Measurements from ENCODE around the gene SLC26A3. TPM values are rescaled to one million over a fixed set of nuclear protein-coding genes. Genes with fewer than 3 reads are reported as not detected.
"Not testable (repeated sequence)": the region's sequence is repeated elsewhere in the genome, so short reads cannot be mapped to it uniquely, and the experiment has no call there.

Gene SLC26A3
- total RNA-seq, 1 experiment from 2014 or later, result not detected

DNA sequence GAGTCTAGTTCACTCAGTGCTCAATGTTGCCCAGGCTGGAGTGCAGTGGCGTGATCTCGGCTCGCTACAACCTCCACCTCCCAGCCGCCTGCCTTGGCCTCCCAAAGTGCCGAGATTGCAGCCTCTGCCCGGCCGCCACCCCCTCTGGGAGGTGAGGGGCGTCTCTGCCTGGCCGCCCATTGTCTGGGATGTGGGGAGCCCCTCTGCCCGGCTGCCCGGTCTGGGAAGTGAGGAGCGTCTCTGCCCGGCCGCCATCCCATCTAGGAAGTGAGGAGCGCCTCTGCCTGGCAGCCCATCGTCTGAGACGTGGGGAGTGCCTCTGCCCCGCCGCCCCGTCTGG, 44.8 kb upstream of the SLC26A3 start:
- H3K9me3 Mint-ChIP-seq, result peaks cover 15 to 16% of the 10 kb centered on the region in 2 experiments; a peak in 4 of 5 replicates
- H3T11ph ChIP-seq (ENCODE audit: low read length); H3K9ac ChIP-seq (ENCODE audit: extremely low read depth, insufficient read length, low read length); H3K36me3 Mint-ChIP-seq (ENCODE audit: insufficient read depth in 1 of 3, low read depth in 3 of 3); H3K4me1 Mint-ChIP-seq; H2BK15ac ChIP-seq (ENCODE audit: low read depth, low read length); H2BK5ac ChIP-seq (ENCODE audit: insufficient read length, low read length); H3K56ac ChIP-seq (ENCODE audit: insufficient read length, low read depth, low read length); H3K14ac ChIP-seq (ENCODE audit: insufficient read depth, low read length); H3K79me1 ChIP-seq (ENCODE audit: insufficient read depth, low read depth, low read length, poor library complexity, severe bottlenecking); H4K91ac ChIP-seq (ENCODE audit: insufficient read length, low read depth, low read length); H2BK12ac ChIP-seq (ENCODE audit: insufficient read length, low read depth, low read length); H4K8ac ChIP-seq (replicated peaks; ENCODE audit: insufficient read length, low read depth, low read length); H4K5ac ChIP-seq (ENCODE audit: insufficient read length, low read depth, low read length); H4K20me1 ChIP-seq (ENCODE audit: control insufficient read depth, insufficient read depth, insufficient read length); H2AK5ac ChIP-seq (ENCODE audit: insufficient read length, low read length); H3K27me3 ChIP-seq (ENCODE audit: insufficient read depth, low read length); H3K18ac ChIP-seq (ENCODE audit: insufficient read length, low read depth, low read length); H3K4me3 Mint-ChIP-seq; H3K27ac Mint-ChIP-seq; H3K9me3 ChIP-seq (ENCODE audit: control insufficient read depth, low read depth, low read length); DNase-seq; H3K4ac ChIP-seq (ENCODE audit: low read depth, low read length); H3K4me2 ChIP-seq (ENCODE audit: insufficient read depth, insufficient read length, low read length); H3K27me3 Mint-ChIP-seq (ENCODE audit: low read depth); H3K79me2 ChIP-seq (ENCODE audit: insufficient read depth, low read length); H3K23me2 ChIP-seq (ENCODE audit: insufficient read length, low read depth, low read length, poor library complexity, severe bottlenecking); H3K4me1 ChIP-seq (ENCODE audit: insufficient read depth, low read length); H2AFZ ChIP-seq (ENCODE audit: low read length); H3K27ac ChIP-seq (ENCODE audit: insufficient read length, low read depth, low read length); H2BK120ac ChIP-seq (ENCODE audit: low read depth, low read length, poor library complexity, severe bottlenecking); H2BK20ac ChIP-seq (ENCODE audit: low read depth, low read length, poor library complexity, severe bottlenecking); H3K23ac ChIP-seq (ENCODE audit: insufficient read length, low read depth, low read length): not testable (repeated sequence)
- no CpG with 5 or more reads among the region's 20 CpGs for WGBS (ENCODE audit: extremely low coverage, insufficient read length, low lambda C conversion rate)

Data from H9 (cell line).